ENCODE results near the gene WNT7B.

Gene WNT7B

GRCh38 chr22:45884201-45885062, 92.5 kb downstream of the WNT7B start:
- no peak for DNase-seq

- no peak for DNase-seq
Observed at GRCh38 chr22:45883811-45884170, 93.2 kb downstream of the WNT7B start.

- DNase-seq = no peak
Observed at GRCh38 chr22:45882881-45883810, 93.8 kb downstream of the WNT7B start.

GRCh38 chr22:45881524-45881875, 95.5 kb downstream of the WNT7B start:
- DNase-seq = no peak

- no peak for DNase-seq
Observed at GRCh38 chr22:45880716-45881523, 96.0 kb downstream of the WNT7B start.

- DNase-seq = no peak
Observed at GRCh38 chr22:45880091-45880715, 96.8 kb downstream of the WNT7B start.

- DNase-seq = no peak
Observed at GRCh38 chr22:45879552-45879949, 97.4 kb downstream of the WNT7B start.

GRCh38 chr22:45878901-45879551, 97.9 kb downstream of the WNT7B start:
- DNase-seq = no peak

GRCh38 chr22:45878051-45878781, 98.7 kb downstream of the WNT7B start:
- DNase-seq = no peak

- no peak for DNase-seq
Observed at GRCh38 chr22:45877651-45878050, 99.3 kb downstream of the WNT7B start.

- no peak for DNase-seq
Observed at GRCh38 chr22:45877036-45877380, 100.0 kb downstream of the WNT7B start.

- no peak for DNase-seq
Observed at GRCh38 chr22:45876136-45877035, 100.6 kb downstream of the WNT7B start.

- DNase-seq = no peak
Observed at GRCh38 chr22:45872659-45873263, 104.2 kb downstream of the WNT7B start.

- DNase-seq = no peak
Observed at GRCh38 chr22:45871721-45872120, 105.2 kb downstream of the WNT7B start.
